H54 (cell line): ENCODE data around the gene PTH2.

Experiments
- DNase-seq: peaks from one replicate; pipeline ENCODE4 v3.0.0; 2011; ENCODE audit warnings: low spot score, mixed read lengths; ENCODE audit not compliant: insufficient read length
- FAIRE-seq: peaks from 3 replicates; lab custom pipeline; 2011; peaks lifted over from hg19 to GRCh38; lab: Jason Lieb, UNC
- POLR2A ChIP-seq: IDR thresholded peaks from 2 replicates; pipeline ENCODE4 v1.6.1; 2011; ENCODE audit warnings: low read depth, mild to moderate bottlenecking, low read length

Gene PTH2

GRCh38 chr19:49431330-49431749 is 8.1 kb upstream of the PTH2 start:
- no peak for TF ChIP-seq POLR2A
- no peak for FAIRE-seq
- DNase-seq, result no peak

DNA sequence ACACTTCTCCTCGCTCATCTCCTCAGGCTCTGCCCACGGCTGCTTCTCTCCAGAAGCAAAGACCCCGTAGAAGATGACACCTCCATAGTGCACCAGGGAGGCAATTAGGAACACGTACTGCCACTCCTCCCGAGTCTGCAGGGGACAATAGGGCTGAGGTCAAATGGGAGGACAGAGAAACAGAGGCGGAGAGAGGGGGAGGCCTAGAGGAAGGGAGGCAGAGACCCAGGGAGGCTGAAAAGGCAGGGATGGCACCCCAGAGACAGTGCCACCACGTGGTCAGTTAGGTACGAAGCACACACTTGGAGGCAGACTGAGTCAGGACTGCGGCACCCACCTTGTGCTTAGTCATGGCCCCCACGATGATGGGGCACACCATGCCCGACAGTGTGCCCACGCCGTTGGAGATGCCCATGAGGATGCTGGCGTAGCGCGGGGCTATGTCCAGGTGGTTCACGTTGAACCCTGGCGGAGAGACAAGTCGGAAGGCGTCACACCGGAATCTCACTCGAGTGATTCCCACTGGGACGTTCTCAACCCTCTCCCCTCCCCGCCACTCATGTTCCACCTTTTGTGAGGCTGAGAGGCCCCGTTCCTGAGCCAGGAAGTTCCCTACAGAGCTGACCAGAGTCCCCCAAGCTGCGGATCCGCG is 7.6 kb upstream of the PTH2 start:
- no peak for DNase-seq
- FAIRE-seq, result no peak

GRCh38 chr19:49430172-49430677 is 7.0 kb upstream of the PTH2 start:
- FAIRE-seq, result no peak
- no peak for DNase-seq
- no peak for TF ChIP-seq POLR2A

More for the DNA sequence above, 7.6 kb upstream of the PTH2 start:
- no peak for TF ChIP-seq POLR2A

GRCh38 chr19:49428547-49429451 is 5.6 kb upstream of the PTH2 start:
- DNase-seq (no peak), FAIRE-seq (no peak)
- TF ChIP-seq POLR2A, result no peak

DNA sequence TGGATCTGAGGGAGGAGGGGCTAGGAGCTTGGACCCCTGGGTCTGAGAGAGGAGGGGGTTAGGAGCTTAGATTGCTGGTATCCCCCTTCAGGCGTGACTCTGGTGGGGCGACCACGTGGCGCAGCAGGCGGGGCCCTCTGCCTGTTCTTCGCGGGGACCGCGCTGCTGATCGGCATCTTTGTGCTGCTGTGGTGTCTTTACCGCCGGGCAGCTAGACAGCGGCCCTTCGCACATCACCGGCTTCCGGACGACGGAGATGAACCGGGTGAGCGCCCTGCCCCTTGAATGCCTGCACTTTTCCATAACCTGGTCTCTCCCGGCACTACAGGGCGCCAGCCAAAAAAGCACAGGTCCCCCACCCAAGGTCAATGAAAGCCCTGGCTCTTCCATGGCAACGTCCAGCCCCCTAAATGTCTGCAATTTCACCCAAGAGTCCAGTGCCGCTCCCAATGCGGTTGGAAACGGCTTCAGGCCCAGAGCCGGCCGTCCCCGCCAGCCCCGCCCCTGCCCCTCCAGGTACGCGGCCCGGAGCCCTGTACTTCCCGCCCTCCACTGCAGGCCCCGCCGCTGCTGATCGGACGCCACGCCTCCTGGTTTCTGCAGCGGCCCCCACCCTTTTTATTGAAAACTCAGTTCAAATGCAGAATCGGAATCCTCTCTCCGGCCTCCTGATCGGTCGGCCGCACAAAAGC is 4.8 kb upstream of the PTH2 start:
- FAIRE-seq (no peak), DNase-seq (no peak)
- no peak for TF ChIP-seq POLR2A

DNA sequence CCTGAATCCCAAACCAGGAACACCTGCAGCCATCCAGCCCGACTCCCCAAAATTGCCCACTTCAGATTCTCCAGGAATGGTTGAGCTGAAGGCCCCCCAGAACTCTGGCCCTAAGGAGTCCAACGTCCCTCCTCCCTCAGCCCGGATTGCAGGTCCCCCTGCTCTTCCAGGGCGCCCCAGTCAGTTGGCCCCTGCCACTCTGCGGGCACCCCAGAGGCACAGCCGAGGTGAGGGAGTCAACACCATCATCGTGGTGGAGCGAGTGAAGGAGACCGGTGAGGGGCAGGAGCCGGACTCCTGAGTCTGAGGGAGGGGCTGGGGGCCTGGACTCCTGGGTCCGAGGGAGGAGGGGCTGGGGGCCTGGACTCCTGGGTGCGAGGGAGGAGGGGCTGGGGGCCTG is 4.1 kb upstream of the PTH2 start:
- no peak for TF ChIP-seq POLR2A
- DNase-seq (no peak), FAIRE-seq (no peak)

- TF ChIP-seq POLR2A, result no peak
- no peak for DNase-seq
- FAIRE-seq, result no peak
Measured at GRCh38 chr19:49425922-49426592, 2.8 kb upstream of the PTH2 start.

- DNase-seq, result no peak
- no peak for TF ChIP-seq POLR2A
- FAIRE-seq, result no peak
Measured at GRCh38 chr19:49425178-49425577, 1.9 kb upstream of the PTH2 start, which contains the start of gene GFY. GFY (plus strand) TSS chr19:49425388; CDS start chr19:49426431, 1,043 bp downstream.

- DNase-seq, result no peak
- no peak for TF ChIP-seq POLR2A
- no peak for FAIRE-seq
Measured at GRCh38 chr19:49423985-49424303, 703 bp upstream of the PTH2 start.

- no peak for TF ChIP-seq POLR2A
- FAIRE-seq, result no peak
- DNase-seq, result no peak
Measured at GRCh38 chr19:49422407-49423070, 702 bp downstream of the PTH2 start.

- FAIRE-seq (no peak), DNase-seq (no peak)
- TF ChIP-seq POLR2A, result no peak
Measured at GRCh38 chr19:49421878-49422202, 1.4 kb downstream of the PTH2 start.

GRCh38 chr19:49421039-49421877 is 2.0 kb downstream of the PTH2 start:
- no peak for FAIRE-seq
- no peak for TF ChIP-seq POLR2A
- no peak for DNase-seq
